Endothelial cell (in vitro differentiated cells): ENCODE results near the gene ERI3. TPM values are rescaled to one million over a fixed set of nuclear protein-coding genes. Genes with fewer than 3 reads are reported as not detected.

Experiments
- DNase-seq: peaks from one replicate; pipeline ENCODE4 v3.0.0; 2021; ENCODE audit warnings: low spot score
- H3K27ac Mint-ChIP-seq: one replicate; pipeline ENCODE4 v1.8.0; 2021; ENCODE audit warnings: mixed read lengths, inconsistent platforms; ENCODE audit not compliant: unreplicated experiment
- H3K27me3 Mint-ChIP-seq: one replicate; pipeline ENCODE4 v1.8.0; 2021; ENCODE audit warnings: mild to moderate bottlenecking, moderate library complexity, mixed read lengths, inconsistent platforms; ENCODE audit not compliant: unreplicated experiment
- H3K36me3 Mint-ChIP-seq: one replicate; pipeline ENCODE4 v1.8.0; 2021; ENCODE audit warnings: mild to moderate bottlenecking, low read depth, mixed read lengths, inconsistent platforms; ENCODE audit not compliant: unreplicated experiment
- H3K4me1 Mint-ChIP-seq: one replicate; pipeline ENCODE4 v1.8.0; 2021; ENCODE audit warnings: mild to moderate bottlenecking, mixed read lengths, inconsistent platforms; ENCODE audit not compliant: unreplicated experiment
- H3K4me3 Mint-ChIP-seq: one replicate; pipeline ENCODE4 v1.8.0; 2021; ENCODE audit warnings: mild to moderate bottlenecking, mixed read lengths, inconsistent platforms; ENCODE audit not compliant: unreplicated experiment
- H3K9me3 Mint-ChIP-seq: one replicate; pipeline ENCODE4 v1.8.0; 2021; ENCODE audit warnings: mixed read lengths, inconsistent platforms; ENCODE audit not compliant: unreplicated experiment
- total RNA-seq: library from RNA; stranded (reverse); fragmentation: NEBNext Ultra II Directional; extraction: Animal tissue kit (Norgen Biotek cat#: 25700); gene quantifications from one replicate; pipeline ENCODE4 v1.2.1, GENCODE V29; 2021; ENCODE audit not compliant: unreplicated experiment
- TF ChIP-seq, protein P1 (sequence below): fragments of 200-600 bp; sonication (generic); IDR thresholded peaks from one replicate; pipeline ENCODE4 v1.5.0; 2021; ENCODE audit warnings: antibody characterized with exemption; ENCODE audit not compliant: unreplicated experiment

ERI3 gene
- total RNA-seq, 1 donor from 2014 or later, result 42.6 TPM

DNA sequence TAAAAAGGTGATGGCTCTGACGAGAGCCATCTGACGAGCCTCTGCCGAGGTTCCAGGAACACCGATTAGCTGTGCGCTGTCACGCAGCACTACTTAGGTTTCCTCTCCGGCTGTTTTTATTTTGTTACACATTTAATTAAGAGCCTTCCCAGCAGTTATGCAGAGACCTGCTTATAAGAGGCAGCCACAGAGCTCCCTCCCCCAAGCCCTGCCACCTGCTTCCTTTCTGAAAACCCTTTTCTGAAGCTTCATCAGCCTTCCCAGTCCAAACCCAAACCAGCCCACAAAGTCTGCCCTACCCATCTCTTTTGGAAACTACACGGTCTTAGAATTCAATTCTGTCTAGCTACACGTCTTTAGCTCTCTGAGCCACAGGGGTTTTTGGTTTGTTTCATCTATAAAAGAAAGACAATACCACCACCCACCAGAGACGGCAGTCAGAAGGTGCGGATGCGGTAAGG, 49.1 kb downstream of the ERI3 start:
- Mint-ChIP-seq H3K36me3 (peaks cover 37% of the 10 kb centered on the region), H3K27ac (no peak overlapping the region), H3K4me1 (peaks cover 9% of the 10 kb centered on the region), H3K27me3 (peaks cover 3% of the 10 kb centered on the region), H3K9me3 (no peaks in the 10 kb centered on the region), H3K4me3 (no peak overlapping the region)
- TF ChIP-seq, protein P1, sequence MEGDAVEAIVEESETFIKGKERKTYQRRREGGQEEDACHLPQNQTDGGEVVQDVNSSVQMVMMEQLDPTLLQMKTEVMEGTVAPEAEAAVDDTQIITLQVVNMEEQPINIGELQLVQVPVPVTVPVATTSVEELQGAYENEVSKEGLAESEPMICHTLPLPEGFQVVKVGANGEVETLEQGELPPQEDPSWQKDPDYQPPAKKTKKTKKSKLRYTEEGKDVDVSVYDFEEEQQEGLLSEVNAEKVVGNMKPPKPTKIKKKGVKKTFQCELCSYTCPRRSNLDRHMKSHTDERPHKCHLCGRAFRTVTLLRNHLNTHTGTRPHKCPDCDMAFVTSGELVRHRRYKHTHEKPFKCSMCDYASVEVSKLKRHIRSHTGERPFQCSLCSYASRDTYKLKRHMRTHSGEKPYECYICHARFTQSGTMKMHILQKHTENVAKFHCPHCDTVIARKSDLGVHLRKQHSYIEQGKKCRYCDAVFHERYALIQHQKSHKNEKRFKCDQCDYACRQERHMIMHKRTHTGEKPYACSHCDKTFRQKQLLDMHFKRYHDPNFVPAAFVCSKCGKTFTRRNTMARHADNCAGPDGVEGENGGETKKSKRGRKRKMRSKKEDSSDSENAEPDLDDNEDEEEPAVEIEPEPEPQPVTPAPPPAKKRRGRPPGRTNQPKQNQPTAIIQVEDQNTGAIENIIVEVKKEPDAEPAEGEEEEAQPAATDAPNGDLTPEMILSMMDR, result no peak
- no peak for DNase-seq

DNA sequence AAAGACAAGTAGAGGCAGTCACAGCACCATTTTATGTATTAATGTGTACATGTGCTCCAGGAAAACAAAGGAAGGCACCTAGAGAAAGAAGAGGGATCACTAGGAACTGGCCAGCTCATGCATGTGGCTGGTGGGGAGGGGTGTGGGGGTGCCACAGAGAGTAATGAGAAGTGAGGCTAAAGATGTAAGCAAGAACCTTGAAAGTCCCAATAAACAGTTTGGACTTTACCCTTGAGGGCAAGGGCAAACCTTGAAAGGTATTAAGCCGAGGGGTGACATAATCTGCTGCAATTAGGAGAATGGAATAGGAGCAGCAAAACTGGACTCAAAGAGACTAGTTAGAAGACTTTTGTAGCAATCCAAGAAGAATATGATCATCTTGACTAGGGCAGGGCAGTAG, 51.5 kb downstream of the ERI3 start:
- Mint-ChIP-seq H3K36me3 (peaks cover 29% of the 10 kb centered on the region), H3K27ac (no peak overlapping the region), H3K27me3 (no peaks in the 10 kb centered on the region), H3K4me1 (peaks cover 9% of the 10 kb centered on the region), H3K9me3 (no peaks in the 10 kb centered on the region), H3K4me3 (no peak overlapping the region)
- TF ChIP-seq, protein P1, result no peak
- no peak for DNase-seq

DNA sequence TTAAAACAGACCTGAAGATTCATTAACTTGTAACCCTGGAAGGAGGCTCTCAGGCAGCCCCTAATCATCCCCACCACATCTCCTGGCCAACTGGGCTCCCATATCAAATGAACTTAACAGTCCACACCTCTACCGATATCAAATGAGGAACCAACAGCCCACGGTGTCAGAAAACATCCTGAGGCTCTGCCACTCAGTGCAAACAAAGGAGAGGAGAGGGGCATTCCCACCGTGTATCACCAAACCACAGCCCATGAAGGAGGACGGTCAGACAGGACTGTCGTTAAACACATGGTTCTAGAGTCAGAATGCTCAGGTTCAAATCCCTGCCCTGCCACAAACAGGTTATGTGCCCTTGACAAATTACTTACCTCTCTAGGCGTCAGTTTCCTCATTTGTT, 52.5 kb downstream of the ERI3 start:
- H3K36me3 Mint-ChIP-seq, result peaks cover 22% of the 10 kb centered on the region
- H3K27me3 Mint-ChIP-seq, result no peaks in the 10 kb centered on the region
- H3K27ac Mint-ChIP-seq, result no peak overlapping the region
- H3K9me3 Mint-ChIP-seq, result no peaks in the 10 kb centered on the region
- TF ChIP-seq, protein P1, result no peak
- H3K4me3 Mint-ChIP-seq, result no peak overlapping the region
- no peak for DNase-seq
- peaks cover 9% of the 10 kb centered on the region for H3K4me1 Mint-ChIP-seq

DNA sequence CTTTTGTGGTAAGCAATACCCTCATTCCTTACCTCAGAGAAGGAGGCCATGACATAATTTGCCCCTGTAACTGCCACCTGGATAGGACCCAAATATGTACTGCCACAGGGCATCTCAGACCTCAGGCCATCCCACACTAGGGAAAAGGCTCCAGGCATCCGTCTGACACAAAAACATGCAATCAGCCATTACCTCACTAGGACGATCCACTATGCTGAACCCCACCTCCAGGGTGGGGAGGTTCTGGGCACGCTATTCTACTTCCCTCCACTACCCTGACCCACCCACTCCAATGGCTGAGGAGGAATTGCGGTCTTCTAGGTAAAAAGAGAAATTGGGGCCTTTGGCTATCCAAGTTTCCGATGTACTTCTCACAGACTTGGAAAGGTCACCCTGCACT, 53.6 kb downstream of the ERI3 start:
- Mint-ChIP-seq H3K27ac (no peak overlapping the region), H3K36me3 (peaks cover 23% of the 10 kb centered on the region), H3K4me3 (no peak overlapping the region), H3K4me1 (peaks cover 9% of the 10 kb centered on the region), H3K27me3 (no peaks in the 10 kb centered on the region), H3K9me3 (no peaks in the 10 kb centered on the region)
- DNase-seq, result no peak
- TF ChIP-seq, protein P1, result no peak

DNA sequence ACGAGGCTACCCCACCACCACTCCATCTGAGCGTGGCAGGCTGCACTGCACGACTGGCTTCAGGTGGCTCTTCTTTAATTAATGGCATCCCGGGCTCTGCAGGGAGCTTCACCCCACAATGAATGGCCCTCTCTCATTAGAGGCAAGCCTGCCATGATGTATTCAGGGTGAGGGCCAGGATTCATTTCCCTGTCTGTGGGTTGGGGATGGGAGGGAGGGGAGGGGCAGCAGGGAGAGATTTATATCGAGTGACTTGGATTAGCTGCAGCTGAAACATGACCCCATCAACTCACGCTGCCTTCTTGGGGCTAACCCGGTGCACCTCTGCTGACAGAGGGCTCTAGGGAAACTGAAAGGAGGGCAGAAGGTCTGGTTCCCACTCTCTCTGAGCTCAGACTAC, 54.2 kb downstream of the ERI3 start:
- no peak for DNase-seq

More for the DNA sequence above, 54.2 kb downstream of the ERI3 start:
- H3K4me1 Mint-ChIP-seq, result peaks cover 9% of the 10 kb centered on the region
- H3K27me3 Mint-ChIP-seq, result no peaks in the 10 kb centered on the region
- H3K36me3 Mint-ChIP-seq, result peaks cover 23% of the 10 kb centered on the region
- no peak overlapping the region for H3K4me3 Mint-ChIP-seq
- H3K9me3 Mint-ChIP-seq, result no peaks in the 10 kb centered on the region
- TF ChIP-seq, protein P1, result no peak
- no peak overlapping the region for H3K27ac Mint-ChIP-seq
